ENCODE data around the gene KPTN.
A peak's percentile ranks its signal among the peaks of the same experiment; 100 is the strongest.
"Not testable (repeated sequence)": the region's sequence is repeated elsewhere in the genome, so short reads cannot be mapped to it uniquely, and the experiment has no call there.

Gene KPTN

GRCh38 chr19:47492137-47492533, 8.1 kb upstream of the KPTN start:
- no peak for DNase-seq (ENCODE audit: low read depth in 2 of 2)

GRCh38 chr19:47491358-47492136, 7.5 kb upstream of the KPTN start:
- DNase-seq (ENCODE audit: low read depth in 2 of 2): no peak

- DNase-seq (ENCODE audit: low read depth in 2 of 2): no peak
Measured at GRCh38 chr19:47490847-47491246, 6.8 kb upstream of the KPTN start.

DNA sequence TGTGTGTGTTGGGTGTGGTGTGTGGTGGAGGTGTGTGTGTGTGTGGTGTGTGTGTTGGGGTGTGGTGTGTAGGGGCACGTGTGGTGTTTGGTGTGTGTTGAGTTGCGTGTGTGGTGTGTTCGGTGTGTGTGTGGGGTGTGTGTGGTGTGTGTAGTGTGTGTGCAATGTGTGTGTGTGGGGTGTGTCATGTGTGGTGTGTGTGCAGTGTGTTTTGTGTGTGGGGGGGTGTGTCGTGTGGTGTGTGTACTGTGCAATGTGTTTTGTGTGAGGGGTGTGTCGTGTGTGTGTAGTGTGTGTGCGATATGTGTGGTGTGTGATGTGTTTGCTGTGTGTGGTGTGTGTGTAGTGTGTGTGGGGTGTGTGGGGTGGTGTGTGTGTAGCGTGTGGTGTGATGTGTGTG, 6.0 kb upstream of the KPTN start:
- no peak for DNase-seq (ENCODE audit: low read depth in 2 of 2)

- no peak for DNase-seq (ENCODE audit: low read depth in 2 of 2)
Measured at GRCh38 chr19:47489072-47489914, 5.3 kb upstream of the KPTN start.

- DNase-seq (ENCODE audit: low read depth in 2 of 2): no peak
Measured at GRCh38 chr19:47487551-47488515, 3.8 kb upstream of the KPTN start.

- no peak for DNase-seq (ENCODE audit: low read depth in 2 of 2)
Measured at GRCh38 chr19:47486900-47487299, 2.9 kb upstream of the KPTN start.

DNA sequence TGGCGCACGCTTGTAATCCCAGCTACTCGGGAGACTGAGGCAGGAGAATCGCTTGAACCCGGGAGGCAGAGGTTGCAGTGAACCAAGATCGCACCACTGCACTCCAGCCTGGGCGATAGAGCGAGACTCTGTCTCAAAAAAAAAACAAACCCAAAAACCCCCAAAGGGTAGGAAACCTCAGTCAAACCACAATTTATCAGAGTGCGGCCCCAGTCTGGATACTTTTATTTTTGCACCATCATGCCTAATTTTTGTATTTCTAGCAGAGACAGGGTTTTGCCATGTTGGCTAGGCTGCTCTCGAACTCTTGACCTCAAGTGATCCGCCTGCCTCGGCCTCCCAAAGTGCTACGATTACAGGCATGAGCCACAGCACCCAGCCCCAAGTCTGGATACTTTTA, 2.2 kb upstream of the KPTN start:
- DNase-seq (ENCODE audit: low read depth in 2 of 2): not testable (repeated sequence)

GRCh38 chr19:47485210-47485609, 1.2 kb upstream of the KPTN start:
- no peak for DNase-seq (ENCODE audit: low read depth in 2 of 2)

DNA sequence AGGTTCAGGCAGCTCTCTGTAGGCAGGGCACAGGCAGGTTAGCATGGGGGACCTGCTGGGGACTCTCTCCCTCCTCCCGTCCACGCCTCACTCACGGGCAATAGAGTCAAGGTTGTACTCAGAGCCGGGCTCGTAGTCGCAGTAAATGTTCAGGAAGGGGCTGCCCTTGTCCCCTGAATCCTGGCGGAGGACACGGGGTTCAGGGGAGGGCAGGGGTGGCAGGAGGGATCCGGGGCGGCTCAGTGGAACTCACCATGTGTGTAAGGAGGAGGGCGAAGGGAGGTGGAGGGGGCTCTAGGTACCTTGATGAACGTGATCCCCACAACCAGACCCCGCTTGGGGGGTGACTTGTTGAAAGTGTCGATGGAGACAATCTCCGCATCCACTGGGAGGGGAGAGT, 819 bp downstream of the KPTN start:
- DNase-seq (ENCODE audit: low read depth in 2 of 2): no peak

DNA sequence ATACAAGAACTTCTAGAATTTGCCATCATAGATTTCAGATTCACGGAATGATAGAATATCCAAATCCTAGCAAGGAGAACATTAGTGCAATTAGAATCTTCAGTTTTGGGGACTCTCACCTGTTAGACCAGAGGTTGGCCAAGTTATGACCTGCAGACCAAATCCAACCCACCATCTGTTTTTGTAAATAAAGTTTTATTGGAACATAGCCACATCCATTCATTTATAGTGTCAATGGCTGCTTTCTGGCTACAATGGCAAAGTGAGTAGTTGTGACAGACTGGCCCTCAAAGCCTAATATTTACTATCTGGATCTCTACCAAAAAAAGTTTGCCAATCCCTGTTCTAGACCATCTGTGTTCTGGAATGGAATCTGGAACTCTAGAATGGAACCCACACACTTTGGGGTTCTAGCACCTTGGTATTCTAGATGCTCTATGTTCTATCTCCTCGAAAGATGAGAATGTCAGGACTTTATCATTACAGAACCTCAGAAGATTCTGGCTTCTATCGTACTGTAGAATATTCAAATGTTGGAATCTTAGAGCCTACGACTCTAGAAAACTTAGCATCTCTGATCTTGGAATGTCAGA, 2.5 kb downstream of the KPTN start:
- DNase-seq (ENCODE audit: low read depth in 2 of 2): no peak

- DNase-seq (ENCODE audit: low read depth in 2 of 2): no peak
Measured at GRCh38 chr19:47480658-47481057, 3.4 kb downstream of the KPTN start.

DNA sequence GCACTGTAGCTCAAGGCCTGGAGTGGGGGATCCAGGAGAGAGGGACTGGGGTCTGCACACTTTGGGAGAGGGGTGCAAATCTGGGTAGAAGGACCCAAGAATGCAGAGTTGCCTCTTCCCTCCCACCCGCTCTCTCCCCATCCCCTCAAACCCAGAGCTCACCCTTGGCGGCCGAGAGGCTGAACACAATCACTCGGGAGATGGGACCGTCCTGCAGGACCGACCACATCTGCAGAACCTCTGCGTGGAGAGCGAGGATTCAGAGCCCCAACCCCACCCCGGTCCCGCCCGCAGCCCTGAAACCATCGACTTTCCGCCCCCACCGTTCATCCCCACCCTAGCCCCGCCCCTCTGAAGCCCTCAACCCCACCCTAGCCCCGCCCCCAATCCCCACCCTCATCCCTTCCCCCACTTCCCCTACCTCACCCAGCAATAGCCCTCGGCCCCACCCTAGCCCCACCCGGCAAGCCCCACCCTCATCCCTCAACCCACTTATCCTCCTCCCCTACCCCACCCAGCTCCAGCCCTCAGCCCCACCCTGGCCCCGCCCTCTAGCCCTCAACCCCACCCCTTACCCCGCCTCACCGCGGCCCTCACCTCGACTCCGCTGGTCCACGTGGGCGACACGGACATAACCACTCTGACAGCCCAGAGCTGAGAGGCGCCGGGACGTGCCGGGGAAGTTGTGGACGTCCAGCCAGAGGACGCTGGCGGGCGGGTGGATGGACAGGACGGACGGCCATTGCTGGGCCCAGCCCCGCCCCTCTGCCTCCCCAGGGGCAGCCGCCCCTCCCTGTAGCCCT, 4.1 kb downstream of the KPTN start:
- DNase-seq (ENCODE audit: low read depth in 2 of 2): no peak

DNA sequence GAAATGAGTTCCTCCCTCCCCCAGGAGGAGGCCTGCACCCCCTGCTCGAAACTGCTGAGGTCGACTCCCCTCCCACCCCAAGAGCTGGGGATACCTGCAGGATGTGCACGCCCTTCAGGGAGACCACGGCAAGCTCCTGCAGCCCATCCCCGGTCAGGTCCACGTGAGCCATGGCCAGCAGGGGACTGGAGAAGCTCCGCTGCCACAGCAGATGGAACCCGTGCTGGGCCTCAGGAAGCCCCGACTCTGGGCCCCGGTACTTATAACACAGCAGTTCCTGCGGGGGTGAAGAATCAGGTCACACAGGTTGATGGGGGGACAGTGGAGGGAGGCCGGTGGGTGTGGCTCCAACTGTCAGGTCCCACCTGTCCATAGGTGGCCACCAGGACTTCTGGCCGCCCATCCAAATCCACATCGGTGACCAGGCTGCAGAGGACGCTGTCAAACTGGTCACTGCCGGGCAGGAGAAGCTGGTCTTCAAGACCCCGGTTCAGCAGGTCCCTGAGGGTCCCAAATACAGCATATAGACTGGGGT, 7.5 kb downstream of the KPTN start:
- no peak for DNase-seq (ENCODE audit: low read depth in 2 of 2)

- DNase-seq (ENCODE audit: low read depth in 2 of 2): no peak
Measured at GRCh38 chr19:47475465-47475864, 8.6 kb downstream of the KPTN start.

- DNase-seq (ENCODE audit: low read depth in 2 of 2): no peak
Measured at GRCh38 chr19:47473336-47473735, 10.7 kb downstream of the KPTN start.

GRCh38 chr19:47471733-47472457, 12.1 kb downstream of the KPTN start, which contains the start of gene SLC8A2:
Gene SLC8A2, minus strand, starts transcription at chr19:47471893. Its CDS starts 5,490 bp downstream, at chr19:47466403.
- DNase-seq (ENCODE audit: low read depth in 2 of 2): peak; percentile 18 to 37

DNA sequence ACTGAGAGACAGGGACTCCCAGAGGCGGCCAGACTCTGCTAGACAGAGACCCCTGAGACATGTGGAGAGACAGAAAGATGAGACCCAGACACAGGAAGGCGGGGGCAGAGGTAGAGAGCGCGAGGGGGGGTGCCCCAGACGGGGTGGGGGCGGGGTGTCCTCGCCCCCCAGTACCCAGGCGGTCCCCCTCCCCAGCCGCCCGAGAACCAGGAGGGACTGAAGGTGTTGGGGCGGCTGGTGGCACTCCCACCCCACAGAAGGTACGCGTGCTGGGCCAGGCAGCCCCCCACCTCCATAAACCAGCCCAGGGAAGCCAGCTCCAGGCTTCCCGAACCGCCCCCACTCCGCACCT, 12.7 kb downstream of the KPTN start:
- DNase-seq (ENCODE audit: low read depth in 2 of 2): no peak

DNA sequence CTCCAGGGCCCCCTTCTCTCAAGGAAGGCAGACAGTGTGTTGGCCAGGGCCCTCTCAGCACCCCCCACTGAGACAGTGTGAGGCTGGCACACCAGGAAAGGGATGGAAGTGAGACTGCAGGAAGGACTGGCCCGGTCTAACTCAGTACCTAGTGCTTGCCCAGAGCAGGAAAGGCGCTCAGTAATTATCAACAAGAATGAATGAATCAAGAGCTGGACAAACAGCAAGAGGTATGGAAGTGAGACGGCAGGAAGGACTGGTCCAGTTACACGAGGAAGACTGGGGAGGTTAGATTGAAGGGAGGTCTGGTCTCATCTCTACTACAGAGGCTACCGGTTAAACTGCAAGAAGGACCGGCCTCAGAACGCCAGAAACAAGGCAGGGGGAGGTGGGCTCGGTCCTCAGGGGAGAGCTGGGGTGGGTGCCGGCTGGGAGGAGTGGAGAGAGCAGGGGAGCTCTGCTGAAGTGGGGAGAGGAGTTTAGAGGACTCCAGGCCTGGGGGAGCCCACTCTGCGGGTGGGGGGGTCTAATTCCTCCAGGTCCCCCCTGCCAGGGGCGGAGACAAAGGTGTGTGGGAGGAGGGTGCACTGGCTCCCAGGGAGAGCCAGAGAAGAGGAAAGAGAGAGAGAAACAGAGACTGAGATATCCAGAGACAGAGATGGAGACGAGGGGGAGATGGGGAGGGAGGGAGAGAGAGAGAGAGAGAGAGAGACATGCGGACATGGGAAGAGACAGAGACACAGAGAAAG, 13.4 kb downstream of the KPTN start:
- DNase-seq (ENCODE audit: low read depth in 2 of 2): no peak
